22Rv1 (cell line): Measurements from ENCODE around the gene LHX1.

Source experiments
- H3K27ac ChIP-seq: fragments of 450-650 bp; 2 replicates; pipeline ENCODE4 v1.5.1; 2017
- ZFX ChIP-seq: fragments of 450-650 bp; IDR thresholded peaks from 2 replicates; pipeline ENCODE4 v1.6.1; 2017; ENCODE audit warnings: antibody characterized with exemption, borderline replicate concordance
- TF ChIP-seq, protein P1 (sequence below): fragments of 450-650 bp; IDR thresholded peaks from 2 replicates; pipeline ENCODE4 v1.5.1; 2017; ENCODE audit warnings: mild to moderate bottlenecking

LHX1 gene

DNA sequence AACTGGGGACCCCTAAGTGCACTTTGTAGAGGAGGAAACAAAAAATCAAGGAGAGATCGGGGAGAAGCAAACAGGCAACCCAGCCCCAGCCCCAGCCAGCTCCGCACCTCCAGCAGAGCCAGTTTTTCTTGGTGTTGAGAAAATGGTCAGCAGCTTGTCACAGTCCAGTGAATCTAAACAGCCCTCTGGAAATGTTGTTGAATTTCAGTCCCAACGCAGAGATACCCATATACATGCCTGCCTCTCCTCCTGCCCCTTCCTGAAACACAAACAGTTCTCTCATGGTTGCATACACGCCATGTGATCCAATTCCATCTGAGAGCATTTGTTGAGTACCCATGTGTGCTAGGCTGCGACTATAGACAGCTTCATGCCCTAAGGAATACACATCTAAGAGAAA is 42.4 kb upstream of the LHX1 start:
- no peak overlapping the region for H3K27ac ChIP-seq
- no peak for TF ChIP-seq ZFX
- TF ChIP-seq, protein P1, sequence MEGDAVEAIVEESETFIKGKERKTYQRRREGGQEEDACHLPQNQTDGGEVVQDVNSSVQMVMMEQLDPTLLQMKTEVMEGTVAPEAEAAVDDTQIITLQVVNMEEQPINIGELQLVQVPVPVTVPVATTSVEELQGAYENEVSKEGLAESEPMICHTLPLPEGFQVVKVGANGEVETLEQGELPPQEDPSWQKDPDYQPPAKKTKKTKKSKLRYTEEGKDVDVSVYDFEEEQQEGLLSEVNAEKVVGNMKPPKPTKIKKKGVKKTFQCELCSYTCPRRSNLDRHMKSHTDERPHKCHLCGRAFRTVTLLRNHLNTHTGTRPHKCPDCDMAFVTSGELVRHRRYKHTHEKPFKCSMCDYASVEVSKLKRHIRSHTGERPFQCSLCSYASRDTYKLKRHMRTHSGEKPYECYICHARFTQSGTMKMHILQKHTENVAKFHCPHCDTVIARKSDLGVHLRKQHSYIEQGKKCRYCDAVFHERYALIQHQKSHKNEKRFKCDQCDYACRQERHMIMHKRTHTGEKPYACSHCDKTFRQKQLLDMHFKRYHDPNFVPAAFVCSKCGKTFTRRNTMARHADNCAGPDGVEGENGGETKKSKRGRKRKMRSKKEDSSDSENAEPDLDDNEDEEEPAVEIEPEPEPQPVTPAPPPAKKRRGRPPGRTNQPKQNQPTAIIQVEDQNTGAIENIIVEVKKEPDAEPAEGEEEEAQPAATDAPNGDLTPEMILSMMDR, result no peak

DNA sequence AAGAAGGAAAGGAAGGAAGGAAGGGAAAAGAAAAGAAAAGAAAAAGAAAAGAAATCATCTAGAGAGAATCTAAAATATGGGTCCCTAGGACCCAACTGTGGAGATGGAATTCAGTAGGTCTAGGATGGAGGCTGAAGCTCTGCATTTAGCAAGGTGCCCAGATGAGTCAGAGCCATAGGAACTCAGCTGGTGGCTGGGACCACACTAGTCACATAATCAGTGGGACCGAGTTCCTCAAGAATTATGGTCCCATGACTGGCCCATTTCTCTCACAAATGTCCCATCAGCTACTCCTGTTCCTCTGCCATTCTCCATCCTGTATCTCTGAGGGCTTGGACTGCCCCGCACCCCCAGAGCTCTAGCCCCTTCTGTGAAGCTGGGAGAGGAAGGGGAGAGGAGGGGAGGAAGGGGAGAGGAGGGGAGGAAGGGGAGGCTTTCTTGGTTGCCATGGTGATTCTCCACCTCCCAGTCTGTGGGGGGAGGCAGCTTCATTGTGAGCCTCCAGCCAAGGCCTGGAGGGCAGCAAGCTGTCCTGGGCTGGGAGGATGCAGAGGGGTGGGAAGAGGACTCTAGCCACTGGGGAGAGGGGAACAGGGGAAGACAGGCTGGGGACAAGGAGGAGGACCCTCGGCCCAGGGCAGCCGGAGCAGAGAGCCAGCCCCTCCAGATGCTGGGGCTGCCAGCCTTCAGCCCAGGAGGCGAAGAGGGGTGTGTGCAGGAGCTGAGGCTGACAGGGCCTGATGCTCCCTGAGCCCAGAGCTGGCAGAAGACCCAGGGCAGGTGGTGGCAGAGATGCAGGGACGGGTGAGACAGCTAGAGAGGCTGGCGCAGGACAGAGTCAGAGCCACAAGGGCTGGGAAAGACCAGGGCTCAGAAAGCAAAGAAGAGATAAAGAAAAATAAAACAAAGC is 37.8 kb upstream of the LHX1 start:
- no peak overlapping the region for H3K27ac ChIP-seq
- TF ChIP-seq, protein P1, result no peak
- TF ChIP-seq ZFX, result no peak

DNA sequence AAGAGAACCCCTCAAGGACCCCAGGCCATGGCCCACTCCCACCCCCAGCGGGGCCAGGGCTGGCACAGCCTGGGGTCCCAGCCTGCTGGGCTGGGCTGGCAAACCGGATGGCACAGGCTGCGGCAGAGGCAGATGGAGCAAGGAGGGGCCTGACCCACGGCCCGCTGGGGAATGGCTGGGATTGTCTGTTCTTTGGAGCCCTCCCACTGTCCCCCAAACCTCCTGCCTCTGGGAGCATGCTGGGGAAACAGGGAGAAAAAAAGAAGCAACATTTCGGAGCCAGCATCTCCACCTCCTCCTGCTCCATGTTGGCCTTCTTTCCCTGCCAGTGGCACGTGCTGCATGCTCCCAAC is 37.1 kb upstream of the LHX1 start:
- H3K27ac ChIP-seq, result no peak overlapping the region
- TF ChIP-seq ZFX, result no peak
- TF ChIP-seq, protein P1, result no peak

DNA sequence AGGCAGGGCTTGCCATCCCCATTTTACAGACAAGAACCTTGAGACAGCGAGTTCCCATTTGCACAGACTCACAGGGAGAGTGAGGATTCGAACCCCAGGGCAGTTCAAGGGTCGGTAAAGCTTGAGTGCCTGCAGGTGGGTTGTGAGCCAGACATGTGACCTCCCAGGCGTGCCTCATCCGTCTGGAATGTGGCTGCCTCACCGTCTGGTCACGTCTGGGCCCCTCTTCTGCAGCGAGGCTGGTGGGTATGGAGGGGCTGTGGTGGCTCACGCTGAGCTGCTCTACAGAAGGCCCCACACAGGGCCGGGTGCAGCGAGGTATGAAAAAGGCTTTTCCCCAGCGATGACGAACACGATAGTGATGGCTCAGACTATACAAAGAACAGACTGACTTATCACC is 35.8 kb upstream of the LHX1 start:
- no peak overlapping the region for H3K27ac ChIP-seq
- TF ChIP-seq, protein P1, result no peak
- TF ChIP-seq ZFX, result no peak

DNA sequence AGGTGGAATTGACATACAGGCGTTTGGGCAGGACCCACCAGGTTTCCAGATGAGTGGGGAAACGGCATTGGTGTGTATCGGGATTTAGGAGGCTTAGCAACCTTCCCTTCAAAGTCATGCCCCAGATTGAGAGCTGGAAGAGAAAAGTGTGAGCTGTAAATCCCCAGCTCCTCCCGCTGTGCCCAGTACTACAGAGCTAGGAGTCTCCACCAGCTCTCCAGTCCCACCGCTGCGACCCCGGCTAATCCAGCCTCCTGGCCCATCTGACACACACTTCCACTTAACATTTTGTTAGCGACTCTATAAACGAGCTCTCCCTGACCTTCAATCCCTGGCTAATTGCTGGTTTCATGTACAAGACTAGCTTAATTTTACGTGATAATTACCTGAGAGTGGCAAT is 29.9 kb upstream of the LHX1 start:
- TF ChIP-seq, protein P1, result no peak
- no peak for TF ChIP-seq ZFX
- H3K27ac ChIP-seq, result no peak overlapping the region

DNA sequence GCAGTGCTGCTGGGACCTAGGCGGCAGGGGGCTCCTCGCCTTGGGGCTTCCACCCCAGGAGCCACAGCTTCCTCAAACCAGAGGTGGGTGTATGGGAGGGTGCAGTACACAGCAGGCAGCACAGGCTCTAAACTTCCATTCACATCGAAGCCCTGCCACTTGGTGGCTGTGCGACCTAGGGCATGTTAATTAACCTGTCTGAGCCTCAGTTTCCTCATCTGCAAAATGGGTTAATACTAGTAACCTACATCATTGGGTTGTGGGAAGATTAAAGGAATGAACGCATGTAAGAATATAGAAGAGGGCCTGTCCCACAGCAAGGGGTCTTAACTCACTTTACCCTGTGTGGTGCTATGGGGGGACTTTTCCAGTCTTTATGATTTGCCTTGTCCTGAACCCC is 26.8 kb upstream of the LHX1 start:
- TF ChIP-seq, protein P1, result no peak
- TF ChIP-seq ZFX, result no peak
- no peak overlapping the region for H3K27ac ChIP-seq

DNA sequence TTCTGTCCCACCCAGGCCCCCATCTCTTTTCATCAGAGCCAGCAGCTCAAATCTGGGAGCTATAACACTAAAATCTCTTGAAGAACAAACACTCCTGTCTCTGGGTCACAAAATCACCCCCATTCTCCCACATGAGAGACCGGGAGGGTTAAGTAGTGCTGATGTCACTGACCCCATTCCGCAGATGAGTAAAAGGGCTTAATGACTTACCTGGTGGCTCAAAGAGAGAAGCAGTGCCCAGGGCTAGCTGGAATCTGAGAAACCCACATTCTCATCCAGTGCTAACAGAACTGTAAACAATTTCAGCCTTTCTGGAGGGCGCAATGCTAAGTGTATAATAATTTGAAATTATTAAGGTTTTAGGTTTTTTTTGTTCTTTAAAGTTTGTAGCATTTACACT is 26.3 kb upstream of the LHX1 start:
- no peak overlapping the region for H3K27ac ChIP-seq
- TF ChIP-seq, protein P1, result no peak
- TF ChIP-seq ZFX, result no peak
